A549 treated with CpdA at 1 μM for 4 hours (cell line): ENCODE data around the gene PRPH2. TPM values are rescaled to one million over a fixed set of nuclear protein-coding genes. Genes with fewer than 3 reads are reported as not detected.

Source experiments
- total RNA-seq: library from RNA; stranded (reverse); fragments of 200-300 nt; extraction: Qiagen RNA extraction; gene quantifications from 5 replicates; pipeline ENCODE4 v1.2.3, GENCODE V29; 2022; ENCODE audit warnings: low read depth

PRPH2 gene, protein sequence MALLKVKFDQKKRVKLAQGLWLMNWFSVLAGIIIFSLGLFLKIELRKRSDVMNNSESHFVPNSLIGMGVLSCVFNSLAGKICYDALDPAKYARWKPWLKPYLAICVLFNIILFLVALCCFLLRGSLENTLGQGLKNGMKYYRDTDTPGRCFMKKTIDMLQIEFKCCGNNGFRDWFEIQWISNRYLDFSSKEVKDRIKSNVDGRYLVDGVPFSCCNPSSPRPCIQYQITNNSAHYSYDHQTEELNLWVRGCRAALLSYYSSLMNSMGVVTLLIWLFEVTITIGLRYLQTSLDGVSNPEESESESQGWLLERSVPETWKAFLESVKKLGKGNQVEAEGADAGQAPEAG
- not detected in 5 replicates for total RNA-seq

GRCh38 chr6:42722497-42722896 is at the start of gene PRPH2:
Gene PRPH2, minus strand, starts transcription at chr6:42722597. Its CDS starts 263 bp downstream, at chr6:42722334.

GRCh38 chr6:42745640-42746462 is 23.5 kb upstream of the PRPH2 start, which contains the start of gene TBCC:
Gene TBCC, minus strand, starts transcription at chr6:42746103. Its CDS starts 30 bp downstream, at chr6:42746073.

Other genes starting within 250 kb of the PRPH2 start
- 5.9 to 7.9 TPM (median 7.2 TPM) in 5 replicates for gene UBR2, start 158.6 kb downstream of the PRPH2 start, total RNA-seq
- gene TBCC, start 23.5 kb upstream of the PRPH2 start, total RNA-seq: 15.7 to 16.7 TPM (median 16.5 TPM) in 5 replicates
- gene BICRAL, start 59.5 kb upstream of the PRPH2 start, total RNA-seq: 3.0 to 3.6 TPM (median 3.5 TPM) in 5 replicates
- gene RPL7L1, start 157.0 kb upstream of the PRPH2 start, total RNA-seq: 67.3 to 112 TPM (median 71.4 TPM) in 5 replicates
- gene PTCRA, start 193.5 kb upstream of the PRPH2 start, total RNA-seq: not detected in 5 replicates
- 34.5 to 48.5 TPM (median 46.9 TPM) in 5 replicates for gene CNPY3, start 206.9 kb upstream of the PRPH2 start, total RNA-seq
- 0.09 to 0.20 TPM in 2 of 5 replicates, not detected in the others for gene GNMT, start 238.2 kb upstream of the PRPH2 start, total RNA-seq